ENCODE measurements around the gene SGMS2.
A peak's percentile ranks its signal among the peaks of the same experiment; 100 is the strongest.

Gene SGMS2

GRCh38 chr4:107831140-107831539 is 6.4 kb downstream of the SGMS2 start:
- no peak for DNase-seq

GRCh38 chr4:107832275-107832807 is 7.6 kb downstream of the SGMS2 start:
- DNase-seq, result no peak

- DNase-seq, result no peak
Observed at GRCh38 chr4:107834241-107834794, 9.6 kb downstream of the SGMS2 start.

GRCh38 chr4:107835406-107835805 is 10.7 kb downstream of the SGMS2 start:
- no peak for DNase-seq

GRCh38 chr4:107837317-107837716 is 12.6 kb downstream of the SGMS2 start:
- no peak for DNase-seq

GRCh38 chr4:107837776-107838618 is 13.3 kb downstream of the SGMS2 start:
- no peak for DNase-seq

- DNase-seq, result no peak
Observed at GRCh38 chr4:107838861-107839565, 14.3 kb downstream of the SGMS2 start.

GRCh38 chr4:107843391-107843790 is 18.7 kb downstream of the SGMS2 start:
- DNase-seq, result no peak

- no peak for DNase-seq
Observed at GRCh38 chr4:107845681-107846080, 20.9 kb downstream of the SGMS2 start.

- no peak for DNase-seq
Observed at GRCh38 chr4:107850438-107850837, 25.7 kb downstream of the SGMS2 start.

GRCh38 chr4:107853444-107854355 is 29.0 kb downstream of the SGMS2 start:
- no peak for DNase-seq

- DNase-seq, result no peak
Observed at GRCh38 chr4:107854356-107855022, 29.8 kb downstream of the SGMS2 start.

GRCh38 chr4:107855723-107856122 is 31.0 kb downstream of the SGMS2 start:
- no peak for DNase-seq

GRCh38 chr4:107856901-107857300 is 32.2 kb downstream of the SGMS2 start:
- DNase-seq, result no peak

GRCh38 chr4:107857741-107858140 is 33.0 kb downstream of the SGMS2 start:
- no peak for DNase-seq

GRCh38 chr4:107858158-107858742 is 33.5 kb downstream of the SGMS2 start:
- DNase-seq, result no peak

GRCh38 chr4:107862658-107863057 is 37.9 kb downstream of the SGMS2 start:
- DNase-seq, result peak; percentile 47

GRCh38 chr4:107863416-107863815 is 38.7 kb downstream of the SGMS2 start:
- DNase-seq, result no peak

- DNase-seq, result no peak
Observed at GRCh38 chr4:107863850-107864371, 39.2 kb downstream of the SGMS2 start.

- no peak for DNase-seq
Observed at GRCh38 chr4:107866726-107867125, 42.0 kb downstream of the SGMS2 start.

- no peak for DNase-seq
Observed at GRCh38 chr4:107870236-107870635, 45.5 kb downstream of the SGMS2 start.
